ENCODE results near the gene CELF4.
"Not testable (repeated sequence)": the region's sequence is repeated elsewhere in the genome, so short reads cannot be mapped to it uniquely, and the experiment has no call there.

The CELF4 gene

DNA sequence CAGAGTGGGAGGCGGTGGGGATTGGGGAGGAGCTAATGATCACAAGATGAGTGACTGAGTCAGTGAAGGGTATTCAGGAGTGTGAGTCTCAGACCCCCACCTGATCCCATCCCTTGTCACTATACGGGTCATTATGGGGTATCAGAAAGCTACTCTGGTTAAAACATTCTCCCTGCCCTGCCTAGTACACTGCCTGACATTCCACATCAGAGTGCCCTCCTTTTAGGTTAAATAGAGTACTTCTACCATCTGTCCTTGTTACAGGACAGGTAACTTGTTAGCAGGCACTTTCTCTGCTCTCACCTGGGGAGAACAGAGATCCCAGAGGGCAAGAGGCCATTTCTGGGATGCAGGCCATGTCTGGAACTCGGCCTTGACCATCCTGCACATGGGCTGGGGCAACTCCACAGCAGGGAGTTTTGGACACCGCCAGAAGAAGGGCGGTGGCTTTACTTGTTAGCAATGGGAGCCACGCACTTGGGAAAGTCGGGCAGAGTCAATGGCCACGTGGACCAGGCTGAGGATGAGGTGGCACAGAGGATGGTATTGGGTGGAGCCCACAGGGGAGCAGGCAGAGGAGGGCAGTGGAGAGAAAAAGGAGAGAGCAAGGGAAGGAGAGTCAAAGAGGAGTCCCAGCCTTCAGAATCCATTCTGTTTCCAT lies 98.5 kb downstream of the CELF4 start:
- no peak for DNase-seq (ENCODE audit: low spot score)

DNA sequence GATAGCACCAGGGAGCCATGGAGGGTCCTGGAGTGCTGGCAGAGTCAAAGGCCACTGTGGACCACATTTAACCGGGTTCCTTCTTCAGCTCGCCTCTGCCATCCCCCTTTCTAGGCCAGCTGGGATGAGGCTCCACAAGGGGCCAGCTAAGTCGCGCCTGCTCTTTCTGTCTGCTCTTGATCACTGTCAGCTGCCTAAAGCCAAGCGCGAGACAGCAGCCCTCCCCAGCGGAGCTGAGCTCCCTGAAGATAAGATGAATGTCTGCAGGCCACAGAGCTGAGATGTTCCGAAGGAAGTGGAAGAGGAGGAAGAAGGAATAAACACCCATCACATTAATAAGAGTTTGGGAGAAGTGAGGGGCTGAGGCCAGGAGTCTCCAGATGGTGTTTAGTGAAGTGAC lies 99.6 kb downstream of the CELF4 start:
- no peak for DNase-seq (ENCODE audit: low spot score)

DNA sequence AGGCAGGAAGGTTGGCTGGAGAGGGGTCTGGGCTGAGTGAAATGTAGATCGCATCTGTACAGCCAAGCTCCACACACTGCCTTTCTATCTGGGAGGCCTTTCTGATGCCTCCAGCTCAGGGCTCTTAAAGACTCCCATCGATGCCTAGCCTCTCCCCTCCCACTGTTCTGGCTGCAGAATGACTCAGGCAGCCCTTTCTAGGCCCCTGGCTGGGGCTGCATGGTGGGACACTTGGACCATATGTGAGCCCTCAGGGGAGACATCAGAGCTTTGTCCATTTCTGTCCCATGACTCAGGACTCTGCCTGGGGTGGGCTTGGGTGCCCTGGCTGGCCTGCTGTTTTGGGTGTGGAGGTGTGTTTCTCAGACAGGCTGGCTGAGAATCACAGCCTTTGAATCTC lies 101.3 kb downstream of the CELF4 start:
- DNase-seq (ENCODE audit: low spot score): no peak

DNA sequence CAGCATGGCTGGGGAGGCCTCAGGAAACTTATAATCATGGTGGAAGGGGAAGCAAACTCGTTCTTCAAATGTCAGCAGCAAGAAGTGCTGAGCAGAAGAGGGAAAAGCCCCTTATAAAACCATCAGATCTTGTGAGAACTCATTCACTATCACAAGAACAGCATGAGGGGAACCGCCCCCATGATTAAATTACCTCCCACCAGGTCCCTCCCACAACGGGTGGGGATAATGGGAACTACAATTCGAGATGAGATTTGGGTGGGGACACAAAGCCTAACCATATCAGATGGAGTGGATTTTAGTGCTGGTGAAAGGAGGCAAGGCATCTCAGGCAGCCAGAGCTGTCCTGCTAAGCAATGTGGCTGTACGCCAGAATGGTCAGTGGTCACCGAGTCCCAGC lies 104.3 kb downstream of the CELF4 start:
- not testable (repeated sequence) for DNase-seq (ENCODE audit: low spot score)

DNA sequence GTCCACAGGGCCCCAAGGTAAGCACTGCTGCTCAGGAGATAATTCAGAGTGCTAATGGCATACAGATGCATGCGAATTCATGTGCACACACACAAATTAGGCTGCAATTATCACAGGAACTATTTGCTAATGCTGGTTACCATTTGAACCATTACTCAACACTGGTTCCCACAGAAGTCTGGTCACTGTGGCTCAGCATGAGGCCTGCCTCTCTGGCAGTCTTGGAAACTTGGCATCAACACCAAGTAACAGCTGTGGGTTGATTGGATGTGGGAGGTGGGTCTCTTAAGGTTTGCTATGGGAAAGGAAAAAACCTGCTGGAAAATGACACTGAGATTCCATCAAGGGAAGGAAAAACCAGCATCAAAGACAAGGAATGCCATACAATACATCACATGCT lies 105.0 kb downstream of the CELF4 start:
- no peak for DNase-seq (ENCODE audit: low spot score)

DNA sequence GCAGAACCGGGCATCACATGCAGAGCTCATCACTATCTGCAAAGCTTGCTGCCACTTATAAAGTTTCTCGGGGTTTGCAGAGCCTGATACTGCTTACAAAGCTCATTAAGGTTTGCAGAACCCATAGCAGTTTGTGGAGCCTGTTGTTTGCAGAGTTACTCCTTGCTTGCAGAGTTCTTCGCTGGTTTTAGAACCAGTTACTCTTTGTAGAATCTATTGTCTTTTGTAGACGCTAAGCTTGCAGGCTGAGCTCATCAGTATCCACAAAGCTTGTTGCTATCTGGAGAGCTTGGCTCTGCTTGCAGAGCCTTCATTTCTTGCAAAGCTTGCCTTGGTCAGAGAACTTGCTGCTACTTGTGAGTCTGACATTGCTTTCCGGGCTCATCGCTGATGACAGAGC lies 106.9 kb downstream of the CELF4 start:
- no peak for DNase-seq (ENCODE audit: low spot score)

DNA sequence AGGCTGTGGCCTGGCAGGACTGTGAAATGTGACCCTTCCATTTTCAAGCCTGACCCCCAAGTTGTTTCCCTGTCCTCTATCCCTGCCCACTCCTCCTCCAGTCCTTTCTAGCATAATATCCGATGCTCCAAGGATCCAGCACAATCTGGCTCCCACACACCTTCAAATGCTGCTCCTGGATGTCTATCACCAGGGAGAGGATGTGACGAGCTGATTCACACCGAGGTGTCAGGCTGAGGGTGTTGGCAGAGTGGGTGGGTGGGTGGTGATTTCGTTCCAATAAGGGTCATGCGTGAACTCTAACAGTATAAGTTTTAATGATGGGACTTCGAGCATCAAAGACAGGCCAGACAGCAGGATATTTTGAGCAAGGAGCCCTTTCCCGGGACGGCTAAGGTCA lies 107.8 kb downstream of the CELF4 start:
- DNase-seq (ENCODE audit: low spot score): no peak

DNA sequence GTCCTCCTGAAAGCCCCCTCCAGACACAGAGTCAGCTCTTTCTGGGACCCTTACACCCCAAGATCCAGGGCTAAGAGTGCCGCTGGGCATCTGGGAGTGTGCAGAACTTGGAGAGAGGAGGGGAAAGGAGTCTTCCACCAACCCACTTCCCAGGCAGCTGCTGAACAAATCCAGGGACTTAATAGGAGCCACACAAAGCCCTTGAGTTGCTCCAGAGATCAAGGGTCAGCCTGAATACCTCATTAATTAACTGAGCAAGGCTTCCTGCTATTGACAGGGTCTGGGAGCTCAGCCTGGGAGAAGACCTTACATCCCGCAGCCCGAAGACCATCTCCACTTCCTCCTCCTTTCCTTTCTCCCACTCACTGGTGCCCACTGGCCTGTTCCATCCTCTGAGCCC lies 108.3 kb downstream of the CELF4 start:
- no peak for DNase-seq (ENCODE audit: low spot score)

DNA sequence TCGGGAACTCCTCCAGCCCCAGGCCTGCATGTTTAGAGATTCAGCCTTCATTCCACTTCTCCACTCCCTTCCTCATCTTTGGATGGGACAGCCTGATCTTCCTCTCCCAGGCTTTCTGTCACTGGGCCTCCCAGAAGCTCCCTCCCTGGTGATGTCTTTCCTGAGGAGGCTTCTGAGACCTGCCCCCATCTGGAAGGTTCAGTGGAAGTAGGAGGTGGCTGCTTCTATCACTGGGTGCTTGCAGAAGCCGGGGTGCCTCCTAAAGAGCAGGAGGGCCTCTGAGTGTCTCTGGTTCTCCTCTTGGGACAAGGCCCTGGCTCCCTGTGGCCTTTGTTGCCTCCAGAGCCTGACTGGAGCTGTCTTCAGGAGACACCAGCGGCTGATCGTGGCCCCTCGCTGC lies 108.7 kb downstream of the CELF4 start:
- no peak for DNase-seq (ENCODE audit: low spot score)

DNA sequence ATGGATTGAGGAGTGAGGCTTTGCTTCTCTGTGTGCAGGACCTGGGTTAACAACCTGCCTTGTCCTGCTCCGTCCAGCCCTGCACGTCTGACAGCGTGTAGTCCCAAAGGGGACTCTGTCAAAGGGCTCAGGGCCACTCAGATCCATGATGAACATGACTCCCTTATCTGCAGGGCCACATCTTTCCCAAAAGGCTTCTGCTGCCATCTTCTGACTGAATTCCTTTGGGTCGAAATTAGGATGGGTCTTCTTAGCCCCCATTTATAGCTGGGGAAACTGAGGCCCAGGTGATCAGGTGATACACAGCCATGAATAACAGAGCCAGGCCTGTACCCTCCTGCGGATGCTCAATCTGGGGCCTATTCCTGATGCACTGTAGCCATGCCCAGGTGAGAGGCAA lies 109.2 kb downstream of the CELF4 start:
- no peak for DNase-seq (ENCODE audit: low spot score)

DNA sequence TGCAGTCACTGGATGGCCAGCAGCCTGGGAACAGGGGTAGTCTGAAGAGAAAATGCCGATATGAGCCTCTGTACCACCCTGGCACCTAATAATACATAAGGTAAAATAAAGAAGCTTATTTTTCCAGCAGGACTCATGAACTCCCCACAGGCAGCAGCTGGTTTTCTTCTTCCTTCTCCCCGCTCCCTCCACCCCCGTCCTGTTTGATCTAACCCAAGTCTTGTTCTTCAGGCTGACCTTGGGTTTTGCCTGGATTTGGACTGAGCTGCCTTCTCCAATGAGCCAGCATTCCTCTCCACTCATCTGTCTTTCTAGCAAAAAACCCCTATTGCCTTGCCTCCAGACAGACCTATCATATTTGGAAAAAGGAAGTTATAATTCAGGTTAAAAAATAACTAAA lies 111.8 kb downstream of the CELF4 start:
- DNase-seq (ENCODE audit: low spot score): no peak

DNA sequence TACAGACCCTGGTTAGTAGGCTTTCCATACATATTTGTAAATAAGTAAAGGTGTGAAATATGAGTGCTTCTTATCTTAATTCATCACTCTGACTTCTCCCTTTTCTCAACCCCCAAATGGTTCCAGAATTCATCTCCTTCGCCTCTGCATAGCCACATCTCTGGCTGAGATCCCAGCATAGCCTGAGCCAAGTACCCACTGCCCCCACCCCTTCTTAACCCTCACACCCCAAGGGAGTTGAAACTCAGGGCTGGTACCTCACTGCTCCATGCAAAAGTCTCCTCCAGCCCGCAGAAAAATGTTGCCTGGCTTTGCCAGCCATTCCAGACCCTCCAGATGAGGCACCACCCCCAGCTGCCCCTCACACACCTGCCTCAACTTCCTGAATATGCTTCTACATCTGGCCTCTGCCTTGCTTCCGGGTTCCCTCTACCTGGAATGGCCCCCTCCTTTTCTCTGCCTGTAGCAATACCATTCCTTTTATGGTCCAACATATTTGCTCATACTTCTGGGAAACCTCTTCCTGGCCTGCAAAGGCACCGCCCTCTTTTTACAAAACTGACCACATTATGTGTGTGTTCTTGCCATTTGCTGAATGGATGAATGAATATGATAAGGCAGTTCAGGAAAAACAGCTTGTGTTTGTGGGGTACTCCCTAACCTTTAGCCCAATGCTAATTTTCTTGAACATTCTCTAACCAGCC lies 112.8 kb downstream of the CELF4 start:
- no peak for DNase-seq (ENCODE audit: low spot score)

DNA sequence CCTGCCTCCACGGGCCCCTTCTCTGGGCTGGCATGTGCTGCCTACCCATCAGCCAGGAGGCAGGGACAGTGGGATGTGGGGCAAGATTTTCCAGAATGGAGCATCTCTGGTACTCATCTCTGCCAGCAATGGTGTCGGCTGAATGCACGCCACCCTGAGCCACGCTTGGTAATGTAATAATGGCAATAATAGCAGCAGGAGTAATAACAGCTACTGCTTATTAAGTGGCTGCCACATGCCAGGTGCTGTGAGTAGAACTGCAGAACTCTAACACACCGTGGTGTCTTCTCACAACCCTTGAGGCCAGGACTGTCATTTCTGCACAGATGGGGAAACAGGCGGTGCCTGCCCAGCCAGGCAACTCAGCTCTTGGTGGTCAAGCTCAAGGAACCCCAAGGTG lies 113.6 kb downstream of the CELF4 start:
- DNase-seq (ENCODE audit: low spot score): no peak

DNA sequence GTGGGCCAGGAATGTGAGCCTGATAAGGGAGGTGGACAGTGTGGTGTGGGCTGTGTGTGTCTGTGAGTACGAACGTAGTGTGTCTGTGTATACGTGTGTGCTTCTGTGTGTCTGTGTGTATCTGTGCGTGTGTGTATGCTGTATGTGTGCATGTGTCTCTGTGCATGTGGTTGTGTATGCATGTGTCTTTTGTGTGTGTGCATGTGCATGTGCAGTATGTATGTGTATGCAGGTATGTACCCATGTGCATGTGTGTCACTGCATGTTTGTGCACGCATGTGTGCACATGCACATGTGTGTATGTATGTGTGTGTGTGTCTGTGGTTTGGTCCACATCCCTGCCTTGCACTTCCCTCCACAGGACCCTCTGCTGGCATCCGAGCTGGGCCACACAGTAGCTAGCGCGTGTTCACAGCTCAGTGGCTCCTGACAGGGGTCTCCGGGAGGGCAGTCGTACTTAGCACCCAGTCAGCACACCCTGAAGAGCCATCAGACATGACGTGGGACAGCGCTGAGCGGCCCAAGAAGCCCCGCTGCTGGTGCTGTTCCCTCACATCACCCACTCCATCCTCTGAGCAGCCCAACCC lies 114.3 kb downstream of the CELF4 start:
- DNase-seq (ENCODE audit: low spot score): no peak

DNA sequence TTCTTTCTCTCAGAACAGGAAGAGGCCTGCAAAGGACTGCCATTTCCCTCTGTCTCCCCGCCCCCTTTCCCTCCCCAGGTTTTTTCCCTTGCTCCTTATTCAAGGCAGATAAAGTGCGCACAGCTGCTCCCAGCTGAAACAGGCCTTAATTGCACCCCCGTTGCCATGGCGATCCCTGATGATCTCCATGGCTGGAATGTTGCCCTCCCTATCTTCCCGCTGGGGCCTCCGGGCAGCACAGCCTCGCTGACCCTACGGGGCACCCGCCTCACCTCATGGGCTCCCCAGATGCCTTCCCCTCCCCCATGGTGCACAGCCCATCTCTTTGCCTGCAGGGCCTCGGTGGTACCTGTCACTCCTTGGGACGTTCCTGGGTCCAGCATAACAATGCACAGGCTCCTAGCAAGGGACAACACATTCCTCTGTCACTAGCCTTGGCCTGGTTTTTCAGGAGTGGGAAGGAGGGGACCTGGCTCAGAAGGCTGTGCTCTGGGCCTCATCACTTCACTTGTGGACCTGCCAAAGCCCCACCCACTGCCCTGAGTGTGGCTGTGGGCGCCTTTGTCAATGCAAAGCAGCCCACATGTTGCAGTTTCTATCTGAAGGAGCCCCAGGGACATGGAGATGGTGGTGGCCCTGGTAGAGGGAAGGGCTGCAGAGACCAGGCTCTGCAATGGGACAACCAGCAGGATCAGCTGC lies 115.0 kb downstream of the CELF4 start:
- no peak for DNase-seq (ENCODE audit: low spot score)

DNA sequence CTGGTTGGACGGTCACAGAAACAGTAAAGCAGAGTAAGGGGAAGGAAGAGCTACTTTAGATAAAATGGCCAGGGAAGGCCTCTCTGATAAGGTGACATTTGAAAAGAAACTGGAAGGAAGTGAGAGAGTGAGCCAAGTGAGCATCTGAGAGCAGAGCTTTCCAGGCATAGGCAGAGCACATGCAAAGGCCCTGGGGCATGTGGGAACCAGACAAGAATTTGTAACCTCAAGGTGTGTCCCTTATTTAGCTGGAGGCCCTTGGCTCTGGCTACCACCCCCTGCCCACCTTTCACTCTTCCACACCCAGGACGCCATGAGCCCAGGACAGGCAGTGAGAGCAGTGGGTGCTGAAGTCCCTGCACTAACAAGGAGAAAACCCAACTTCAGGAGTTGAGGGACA lies 116.0 kb downstream of the CELF4 start:
- DNase-seq (ENCODE audit: low spot score): no peak

DNA sequence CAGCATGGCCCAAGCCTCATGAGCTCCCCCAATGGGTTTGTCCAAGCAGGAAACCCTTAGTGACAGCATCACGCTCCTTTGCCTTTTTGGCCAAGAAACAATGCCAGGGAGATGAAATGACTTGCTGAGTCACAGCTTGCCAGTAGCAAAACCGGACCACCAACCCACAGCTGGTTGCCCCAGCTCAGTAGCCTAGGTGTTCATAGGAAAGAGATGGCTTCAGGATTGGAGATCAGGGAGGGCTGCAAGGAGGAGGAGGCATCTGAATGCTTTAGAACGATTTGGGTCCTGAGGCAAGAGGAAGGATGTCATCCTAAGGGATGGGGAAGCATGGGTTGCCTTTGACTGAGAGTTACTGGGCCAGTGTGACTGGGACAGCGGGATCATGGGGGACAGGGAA lies 116.7 kb downstream of the CELF4 start:
- no peak for DNase-seq (ENCODE audit: low spot score)

DNA sequence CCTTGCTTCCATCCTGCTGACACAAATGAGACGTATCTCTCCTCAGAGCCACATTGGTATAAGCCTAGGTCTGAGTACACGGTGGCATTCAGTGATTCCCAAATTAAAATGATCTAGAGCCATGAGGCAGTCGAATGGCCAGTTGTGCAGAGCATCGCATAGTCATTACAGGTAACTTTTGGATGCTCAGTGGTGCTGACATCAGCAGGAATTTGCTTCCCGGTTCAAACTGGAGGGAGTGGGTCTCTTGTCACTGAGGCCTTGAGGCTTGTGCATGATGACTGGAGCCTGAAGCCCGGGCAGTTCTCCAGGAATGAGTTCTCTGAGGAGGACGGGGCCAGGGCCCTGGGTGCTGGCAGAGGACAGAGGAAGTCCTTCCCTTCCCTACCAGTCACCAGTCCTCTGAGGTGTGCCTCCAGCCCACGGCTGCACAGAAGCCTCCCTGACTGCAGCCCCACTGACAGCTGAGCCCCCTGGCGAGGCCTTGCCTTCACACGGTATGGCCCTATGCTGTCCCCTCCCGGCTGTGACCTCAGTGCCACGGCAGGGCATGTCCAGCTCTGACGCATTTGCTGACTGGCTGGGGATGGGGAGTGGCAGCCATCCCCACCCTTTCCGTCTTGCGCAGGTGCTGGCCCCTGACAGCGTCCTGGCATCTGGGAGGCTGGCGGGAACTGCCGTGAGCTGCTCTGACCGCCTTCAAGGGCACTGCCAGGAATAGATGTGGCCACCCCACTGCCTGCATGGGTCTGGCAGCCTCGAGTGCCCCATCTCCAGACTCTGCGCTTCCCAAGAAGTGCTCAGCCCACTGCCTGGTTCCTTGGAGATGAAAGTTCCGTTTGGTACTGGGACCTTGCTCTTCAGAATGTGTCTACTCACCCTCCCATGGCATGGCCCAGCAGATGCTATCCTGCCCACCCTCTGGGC lies 117.4 kb downstream of the CELF4 start:
- DNase-seq (ENCODE audit: low spot score): no peak

DNA sequence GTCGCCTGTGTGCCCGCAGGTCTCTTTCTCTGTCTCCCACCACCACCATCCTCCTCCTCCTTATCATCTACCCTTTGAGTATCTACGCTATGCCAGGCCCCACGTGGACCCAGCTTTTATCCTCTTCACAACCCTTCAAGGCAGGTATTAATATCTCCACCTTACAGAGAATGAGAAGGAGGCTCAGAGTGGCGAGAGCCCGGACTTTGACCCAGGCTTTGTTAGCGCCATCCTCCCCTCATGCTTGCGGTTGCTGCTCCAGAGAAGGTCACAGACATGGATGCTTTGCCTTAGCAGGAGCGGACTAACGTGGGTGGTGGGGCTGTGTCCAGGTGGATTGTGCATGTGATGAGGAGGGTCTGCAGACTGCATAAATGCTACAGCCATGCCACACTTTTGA lies 119.8 kb downstream of the CELF4 start:
- no peak for DNase-seq (ENCODE audit: low spot score)

DNA sequence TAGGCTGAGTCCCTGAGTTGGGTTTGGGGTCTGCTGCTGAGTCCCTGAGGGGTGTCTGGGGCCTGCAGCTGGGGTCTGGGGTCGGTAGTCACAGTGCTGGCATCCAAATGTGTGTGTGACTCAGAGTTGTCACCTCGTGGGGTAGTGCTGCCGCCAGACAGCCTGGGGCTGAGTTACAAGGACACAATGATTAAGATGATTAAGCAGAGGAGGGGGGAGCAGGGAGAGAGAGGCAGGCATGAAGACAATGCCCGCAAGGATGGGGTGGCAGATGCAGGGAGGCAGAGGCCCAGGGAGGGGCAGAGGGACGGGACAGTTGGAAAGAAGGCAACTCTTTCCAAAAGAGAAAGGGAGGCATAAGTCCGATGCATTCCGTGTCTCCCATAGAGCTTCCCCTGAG lies 120.2 kb downstream of the CELF4 start:
- DNase-seq (ENCODE audit: low spot score): no peak

DNA sequence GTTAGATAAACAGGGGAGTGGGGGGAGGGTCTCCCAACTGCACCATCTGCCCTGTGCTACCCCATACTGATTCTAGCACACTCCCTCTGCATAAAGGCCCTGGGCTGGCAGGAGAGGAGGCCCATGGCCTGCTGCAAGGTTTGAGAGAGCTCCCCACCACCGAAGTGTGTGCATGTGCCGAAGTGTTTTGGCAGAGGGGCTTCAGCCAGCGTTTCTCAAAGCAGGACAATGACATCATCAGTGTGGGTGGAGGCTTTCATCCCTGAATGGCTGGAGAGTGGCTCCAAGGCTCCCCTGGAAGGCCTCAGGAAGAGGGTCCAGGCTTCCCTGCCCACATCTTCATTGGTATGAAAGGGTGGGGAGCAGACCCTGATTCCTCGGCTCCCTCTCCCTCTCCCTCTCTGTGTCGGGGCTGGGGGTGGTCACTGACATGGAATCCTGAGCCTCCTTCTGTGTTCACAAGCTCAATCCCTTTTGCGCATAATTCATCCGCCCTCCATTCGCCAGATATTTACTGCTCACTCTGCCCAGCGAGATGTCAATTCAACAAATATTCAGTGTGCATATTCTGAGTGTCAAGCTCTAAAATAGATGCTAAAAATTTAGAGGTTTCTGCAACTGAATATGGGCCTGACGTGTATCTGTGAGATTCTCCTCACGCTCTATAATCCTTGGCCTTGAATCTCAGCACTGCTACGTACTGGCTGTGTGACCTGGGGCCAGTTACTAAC lies 122.1 kb downstream of the CELF4 start:
- DNase-seq (ENCODE audit: low spot score): no peak

Measured in globus pallidus (tissue), 1 donor.